NCI-H226 (cell line): ENCODE data around the gene CLDN14.

ENCODE experiments used
- DNase-seq: peaks from one replicate; pipeline ENCODE4 v3.0.0-alpha.2; 2015

Gene CLDN14

GRCh38 chr21:36466061-36466511, 13.8 kb downstream of the CLDN14 start:
- DNase-seq = no peak

GRCh38 chr21:36465478-36465877, 14.4 kb downstream of the CLDN14 start:
- DNase-seq = no peak

- no peak for DNase-seq
Observed at GRCh38 chr21:36464590-36464989, 15.3 kb downstream of the CLDN14 start.

GRCh38 chr21:36463991-36464390, 15.9 kb downstream of the CLDN14 start:
- no peak for DNase-seq

GRCh38 chr21:36463204-36463603, 16.7 kb downstream of the CLDN14 start:
- DNase-seq = no peak

GRCh38 chr21:36461918-36462486, 17.9 kb downstream of the CLDN14 start:
- DNase-seq = no peak

- no peak for DNase-seq
Observed at GRCh38 chr21:36461277-36461917, 18.5 kb downstream of the CLDN14 start.

- no peak for DNase-seq
Observed at GRCh38 chr21:36460866-36461265, 19.1 kb downstream of the CLDN14 start.

- no peak for DNase-seq
Observed at GRCh38 chr21:36459098-36459497, 20.8 kb downstream of the CLDN14 start.

- no peak for DNase-seq
Observed at GRCh38 chr21:36456729-36457414, 23.1 kb downstream of the CLDN14 start.

- DNase-seq = no peak
Observed at GRCh38 chr21:36454706-36455105, 25.2 kb downstream of the CLDN14 start.

- DNase-seq = no peak
Observed at GRCh38 chr21:36454093-36454531, 25.8 kb downstream of the CLDN14 start.

- DNase-seq = no peak
Observed at GRCh38 chr21:36452281-36452825, 27.6 kb downstream of the CLDN14 start.

- no peak for DNase-seq
Observed at GRCh38 chr21:36451506-36451905, 28.4 kb downstream of the CLDN14 start.

GRCh38 chr21:36450511-36450910, 29.4 kb downstream of the CLDN14 start:
- peak; percentile 46 for DNase-seq

GRCh38 chr21:36446301-36446700, 33.6 kb downstream of the CLDN14 start:
- DNase-seq = no peak

GRCh38 chr21:36441715-36442114, 38.2 kb downstream of the CLDN14 start:
- DNase-seq = no peak

GRCh38 chr21:36437745-36438128, 42.2 kb downstream of the CLDN14 start:
- peak; percentile 91 for DNase-seq

GRCh38 chr21:36436829-36437744, 42.8 kb downstream of the CLDN14 start:
- DNase-seq = no peak

GRCh38 chr21:36434144-36434543, 45.8 kb downstream of the CLDN14 start:
- no peak for DNase-seq

GRCh38 chr21:36433059-36433709, 46.7 kb downstream of the CLDN14 start:
- no peak for DNase-seq

GRCh38 chr21:36431252-36431651, 48.7 kb downstream of the CLDN14 start:
- DNase-seq = no peak
